Osteocyte (in vitro differentiated cells): ENCODE results near the gene FHIT. TPM values are rescaled to one million over a fixed set of nuclear protein-coding genes. Genes with fewer than 3 reads are reported as not detected.

Source experiments
- DNase-seq: peaks from one replicate; pipeline ENCODE4 v3.0.0; 2021; ENCODE audit warnings: mixed read lengths; ENCODE audit not compliant: unreplicated experiment; ENCODE audit errors: extremely low spot score
- H3K27ac Mint-ChIP-seq: one replicate; pipeline ENCODE4 v1.8.0; 2021; ENCODE audit warnings: mild to moderate bottlenecking, mixed read lengths; ENCODE audit not compliant: unreplicated experiment
- H3K27me3 Mint-ChIP-seq: one replicate; pipeline ENCODE4 v1.8.0; 2021; ENCODE audit warnings: mixed read lengths; ENCODE audit not compliant: unreplicated experiment
- H3K36me3 Mint-ChIP-seq: one replicate; pipeline ENCODE4 v1.8.0; 2021; ENCODE audit warnings: mixed read lengths; ENCODE audit not compliant: unreplicated experiment
- H3K4me1 Mint-ChIP-seq: one replicate; pipeline ENCODE4 v1.8.0; 2021; ENCODE audit warnings: mixed read lengths; ENCODE audit not compliant: unreplicated experiment
- H3K4me3 Mint-ChIP-seq: one replicate; pipeline ENCODE4 v1.8.0; 2021; ENCODE audit warnings: mild to moderate bottlenecking, moderate library complexity, mixed read lengths; ENCODE audit not compliant: unreplicated experiment
- H3K9me3 Mint-ChIP-seq: one replicate; pipeline ENCODE4 v1.8.0; 2021; ENCODE audit warnings: mixed read lengths; ENCODE audit not compliant: unreplicated experiment
- total RNA-seq: library from RNA; stranded (reverse); gene quantifications from 2 replicates; pipeline ENCODE4 v1.2.1, GENCODE V29; 2021
- TF ChIP-seq, protein P1 (sequence below): fragments of 200-600 bp; sonication (generic); IDR thresholded peaks from 2 replicates; pipeline ENCODE4 v1.5.0; 2021; ENCODE audit warnings: antibody characterized with exemption, mild to moderate bottlenecking, moderate library complexity

Gene FHIT
- total RNA-seq, 1 donor from 2014 or later, result 2.3 TPM

GRCh38 chr3:61094608-61095007 lies 156.6 kb downstream of the FHIT start:
- H3K27me3 Mint-ChIP-seq, result peaks cover 10% of the 10 kb centered on the region

DNA sequence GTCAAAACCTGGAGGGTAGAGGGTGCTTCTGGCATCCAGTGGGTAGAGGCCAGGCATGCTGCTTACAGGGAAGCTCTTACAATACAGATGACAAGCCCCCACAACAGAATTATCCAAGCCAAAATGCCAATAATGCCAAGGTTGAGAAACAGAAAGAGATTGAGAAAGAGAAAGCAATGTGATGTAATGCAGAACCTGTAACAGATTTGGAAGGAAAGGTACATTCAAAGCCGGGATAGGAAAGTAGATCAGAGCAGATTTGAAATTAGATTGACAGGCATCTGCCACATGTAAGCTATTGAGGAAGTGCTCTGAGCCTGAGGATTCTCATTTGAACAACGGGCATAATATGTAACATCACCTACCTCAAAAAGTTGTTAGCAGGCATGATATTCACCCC lies 157.9 kb downstream of the FHIT start:
- Mint-ChIP-seq H3K9me3 (no peaks in the 10 kb centered on the region), H3K36me3 (no peaks in the 10 kb centered on the region), H3K4me1 (peaks cover 16% of the 10 kb centered on the region), H3K27ac (no peak overlapping the region), H3K4me3 (no peak overlapping the region), H3K27me3 (peaks cover 13% of the 10 kb centered on the region)
- DNase-seq, result no peak
- TF ChIP-seq, protein P1, sequence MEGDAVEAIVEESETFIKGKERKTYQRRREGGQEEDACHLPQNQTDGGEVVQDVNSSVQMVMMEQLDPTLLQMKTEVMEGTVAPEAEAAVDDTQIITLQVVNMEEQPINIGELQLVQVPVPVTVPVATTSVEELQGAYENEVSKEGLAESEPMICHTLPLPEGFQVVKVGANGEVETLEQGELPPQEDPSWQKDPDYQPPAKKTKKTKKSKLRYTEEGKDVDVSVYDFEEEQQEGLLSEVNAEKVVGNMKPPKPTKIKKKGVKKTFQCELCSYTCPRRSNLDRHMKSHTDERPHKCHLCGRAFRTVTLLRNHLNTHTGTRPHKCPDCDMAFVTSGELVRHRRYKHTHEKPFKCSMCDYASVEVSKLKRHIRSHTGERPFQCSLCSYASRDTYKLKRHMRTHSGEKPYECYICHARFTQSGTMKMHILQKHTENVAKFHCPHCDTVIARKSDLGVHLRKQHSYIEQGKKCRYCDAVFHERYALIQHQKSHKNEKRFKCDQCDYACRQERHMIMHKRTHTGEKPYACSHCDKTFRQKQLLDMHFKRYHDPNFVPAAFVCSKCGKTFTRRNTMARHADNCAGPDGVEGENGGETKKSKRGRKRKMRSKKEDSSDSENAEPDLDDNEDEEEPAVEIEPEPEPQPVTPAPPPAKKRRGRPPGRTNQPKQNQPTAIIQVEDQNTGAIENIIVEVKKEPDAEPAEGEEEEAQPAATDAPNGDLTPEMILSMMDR, result no peak

More at GRCh38 chr3:61094608-61095007, 156.6 kb downstream of the FHIT start:
- Mint-ChIP-seq H3K9me3 (no peaks in the 10 kb centered on the region), H3K27ac (no peak overlapping the region), H3K4me3 (no peak overlapping the region), H3K4me1 (peaks cover 16% of the 10 kb centered on the region), H3K36me3 (no peaks in the 10 kb centered on the region)
- TF ChIP-seq, protein P1, result no peak
- DNase-seq, result no peak

DNA sequence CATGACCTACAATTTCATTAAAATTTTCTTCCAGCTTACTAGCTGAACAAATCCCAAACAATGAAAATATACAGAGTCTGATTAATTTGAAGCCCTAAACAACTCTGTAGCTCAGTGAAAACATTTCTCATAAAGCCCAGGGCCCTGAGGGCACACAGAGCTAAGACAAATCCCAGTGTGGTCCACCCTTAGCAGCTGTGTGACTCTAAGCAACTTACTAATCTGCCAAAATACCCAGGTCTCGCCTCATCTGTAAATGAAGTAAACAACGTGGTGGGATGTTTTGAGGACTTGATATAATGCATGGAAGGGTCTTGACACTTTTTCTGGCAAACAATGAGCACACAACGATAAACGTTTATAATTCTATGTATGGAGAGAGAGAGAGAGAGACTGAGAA lies 158.4 kb downstream of the FHIT start:
- H3K4me1 Mint-ChIP-seq, result peaks cover 16% of the 10 kb centered on the region
- H3K4me3 Mint-ChIP-seq, result no peak overlapping the region
- TF ChIP-seq, protein P1, result no peak
- no peaks in the 10 kb centered on the region for H3K36me3 Mint-ChIP-seq
- peaks cover 11% of the 10 kb centered on the region for H3K27me3 Mint-ChIP-seq
- no peak for DNase-seq
- H3K9me3 Mint-ChIP-seq, result no peaks in the 10 kb centered on the region
- no peak overlapping the region for H3K27ac Mint-ChIP-seq

- DNase-seq, result no peak
- TF ChIP-seq, protein P1, result no peak
- no peak overlapping the region for H3K4me3 Mint-ChIP-seq
- H3K27me3 Mint-ChIP-seq, result peaks cover 11% of the 10 kb centered on the region
- H3K36me3 Mint-ChIP-seq, result no peaks in the 10 kb centered on the region
- H3K27ac Mint-ChIP-seq, result no peak overlapping the region
- H3K9me3 Mint-ChIP-seq, result no peaks in the 10 kb centered on the region
- peaks cover 16% of the 10 kb centered on the region for H3K4me1 Mint-ChIP-seq
Observed at GRCh38 chr3:61090389-61091169, 160.7 kb downstream of the FHIT start.

- Mint-ChIP-seq H3K9me3 (peaks cover 4% of the 10 kb centered on the region), H3K36me3 (no peaks in the 10 kb centered on the region), H3K27me3 (peaks cover 7% of the 10 kb centered on the region), H3K27ac (no peak overlapping the region), H3K4me1 (peaks cover 9% of the 10 kb centered on the region), H3K4me3 (no peak overlapping the region)
- TF ChIP-seq, protein P1, result no peak
- DNase-seq, result no peak
Observed at GRCh38 chr3:61087465-61087864, 163.8 kb downstream of the FHIT start.
